ENCODE measurements around the gene FLNB.

The FLNB gene

DNA sequence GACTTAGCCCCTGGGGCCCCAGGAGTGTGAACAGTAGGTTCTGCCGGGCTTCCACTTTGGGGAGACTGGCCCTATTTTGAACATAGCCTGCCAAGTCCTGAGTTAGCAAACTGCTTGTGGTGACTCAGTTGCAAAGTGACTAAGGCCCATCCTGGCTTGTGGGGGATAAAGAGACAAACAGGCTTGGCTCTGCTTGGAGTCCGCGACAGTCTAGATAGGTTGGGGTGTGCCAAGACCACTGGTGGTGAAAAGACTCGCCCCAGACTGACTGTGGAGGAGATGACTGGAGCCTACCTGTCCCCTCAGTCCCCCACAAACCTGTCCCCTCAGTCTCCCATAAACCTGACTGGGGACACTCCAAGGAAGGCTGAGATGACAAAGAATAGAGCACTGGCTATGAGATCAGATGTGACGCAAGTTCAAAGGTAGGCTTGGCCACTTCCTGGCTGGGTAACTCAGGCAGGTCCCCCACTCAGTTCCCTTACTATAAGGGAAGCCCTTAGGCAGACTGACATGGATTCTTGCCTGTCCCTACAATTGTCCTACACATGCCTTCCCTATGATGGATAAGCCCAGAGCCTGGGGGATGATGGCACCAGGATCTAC lies 198.3 kb downstream of the FLNB start:
- TF ChIP-seq, protein P1, sequence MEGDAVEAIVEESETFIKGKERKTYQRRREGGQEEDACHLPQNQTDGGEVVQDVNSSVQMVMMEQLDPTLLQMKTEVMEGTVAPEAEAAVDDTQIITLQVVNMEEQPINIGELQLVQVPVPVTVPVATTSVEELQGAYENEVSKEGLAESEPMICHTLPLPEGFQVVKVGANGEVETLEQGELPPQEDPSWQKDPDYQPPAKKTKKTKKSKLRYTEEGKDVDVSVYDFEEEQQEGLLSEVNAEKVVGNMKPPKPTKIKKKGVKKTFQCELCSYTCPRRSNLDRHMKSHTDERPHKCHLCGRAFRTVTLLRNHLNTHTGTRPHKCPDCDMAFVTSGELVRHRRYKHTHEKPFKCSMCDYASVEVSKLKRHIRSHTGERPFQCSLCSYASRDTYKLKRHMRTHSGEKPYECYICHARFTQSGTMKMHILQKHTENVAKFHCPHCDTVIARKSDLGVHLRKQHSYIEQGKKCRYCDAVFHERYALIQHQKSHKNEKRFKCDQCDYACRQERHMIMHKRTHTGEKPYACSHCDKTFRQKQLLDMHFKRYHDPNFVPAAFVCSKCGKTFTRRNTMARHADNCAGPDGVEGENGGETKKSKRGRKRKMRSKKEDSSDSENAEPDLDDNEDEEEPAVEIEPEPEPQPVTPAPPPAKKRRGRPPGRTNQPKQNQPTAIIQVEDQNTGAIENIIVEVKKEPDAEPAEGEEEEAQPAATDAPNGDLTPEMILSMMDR (IDR thresholded peaks at IDR 0.05; ENCODE audit: control insufficient read depth, insufficient read depth, low read depth, low read length, missing control alignments): no peak
- no peak overlapping the region for H3K4me3 ChIP-seq (ENCODE audit: control insufficient read depth, low read depth, low read length)
- DNase-seq (ENCODE audit: low read depth): no peak

GRCh38 chr3:58207954-58208353 lies 199.7 kb downstream of the FLNB start:
- DNase-seq (ENCODE audit: low read depth): no peak

DNA sequence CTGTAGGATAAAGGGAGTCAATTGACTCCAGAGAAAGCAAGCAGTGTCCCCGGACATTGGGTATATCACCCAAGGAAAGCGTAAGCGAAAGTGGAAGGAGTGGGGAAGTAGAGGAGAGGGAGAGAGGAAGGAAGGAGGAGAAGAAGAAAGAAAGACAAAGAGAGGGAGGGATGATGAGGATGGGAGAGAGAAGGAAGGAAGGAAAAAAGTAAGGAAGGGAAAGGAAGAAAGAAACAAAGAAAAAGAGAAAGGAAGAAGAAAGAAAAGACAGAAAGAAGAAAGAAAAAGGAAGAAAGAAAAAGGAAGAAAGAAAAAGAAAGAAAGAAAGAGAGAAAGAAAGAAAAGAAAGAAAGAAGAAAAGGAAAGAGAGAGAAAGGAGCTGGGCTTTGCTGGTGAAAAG lies 201.7 kb downstream of the FLNB start:
- TF ChIP-seq, protein P1 (IDR thresholded peaks at IDR 0.05; ENCODE audit: control insufficient read depth, insufficient read depth, low read depth, low read length, missing control alignments): no peak
- DNase-seq (ENCODE audit: low read depth): no peak
- no peak overlapping the region for H3K4me3 ChIP-seq (ENCODE audit: control insufficient read depth, low read depth, low read length)

More at GRCh38 chr3:58207954-58208353, 199.7 kb downstream of the FLNB start:
- no peak overlapping the region for H3K4me3 ChIP-seq (ENCODE audit: control insufficient read depth, low read depth, low read length)
- TF ChIP-seq, protein P1 (IDR thresholded peaks at IDR 0.05; ENCODE audit: control insufficient read depth, insufficient read depth, low read depth, low read length, missing control alignments): no peak

- TF ChIP-seq, protein P1 (IDR thresholded peaks at IDR 0.05; ENCODE audit: control insufficient read depth, insufficient read depth, low read depth, low read length, missing control alignments): no peak
- no peak within 1 kb of the TSS for H3K4me3 ChIP-seq (ENCODE audit: control insufficient read depth, low read depth, low read length)
- no peak for DNase-seq (ENCODE audit: low read depth)
Measured at GRCh38 chr3:58210761-58211460, 202.7 kb downstream of the FLNB start, which contains the start of gene DNASE1L3. DNASE1L3 (minus strand) TSS chr3:58210972; CDS start chr3:58210906, 66 bp downstream.

GRCh38 chr3:58214484-58215316 lies 206.5 kb downstream of the FLNB start:
- DNase-seq (ENCODE audit: low read depth): no peak
- H3K4me3 ChIP-seq (ENCODE audit: control insufficient read depth, low read depth, low read length): no peak overlapping the region
- TF ChIP-seq, protein P1 (IDR thresholded peaks at IDR 0.05; ENCODE audit: control insufficient read depth, insufficient read depth, low read depth, low read length, missing control alignments): no peak

- H3K4me3 ChIP-seq (ENCODE audit: control insufficient read depth, low read depth, low read length): no peak overlapping the region
- TF ChIP-seq, protein P1 (IDR thresholded peaks at IDR 0.05; ENCODE audit: control insufficient read depth, insufficient read depth, low read depth, low read length, missing control alignments): no peak
- DNase-seq (ENCODE audit: low read depth): no peak
Measured at GRCh38 chr3:58215317-58216025, 207.2 kb downstream of the FLNB start.

Measured in AG09309 (cell line).